ENCODE data around the gene RAPGEF5.

Gene RAPGEF5

DNA sequence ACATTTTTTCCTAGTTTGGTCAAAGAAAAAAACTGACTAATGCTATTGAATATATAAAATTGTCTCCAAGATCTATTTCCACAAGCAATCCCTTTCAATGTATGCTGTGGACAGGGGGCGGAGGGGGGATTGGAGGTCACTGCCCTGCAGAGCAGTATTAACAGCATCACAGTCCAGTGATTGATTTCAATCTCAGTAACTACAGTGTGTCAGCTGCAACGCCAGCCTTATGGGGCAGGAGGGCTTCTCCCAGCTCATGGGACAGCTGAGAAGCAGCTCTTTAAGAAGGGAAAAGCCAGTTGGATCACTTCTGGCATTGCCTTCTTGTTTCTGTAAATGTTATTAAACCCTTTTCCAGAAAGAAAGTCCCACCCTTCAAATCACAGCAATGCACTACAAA is 65.0 kb downstream of the RAPGEF5 start:
- no peak for TF ChIP-seq ZNF274 (IDR thresholded peaks at IDR 0.05; ENCODE audit: low read depth, low read length)
- H3K4me3 ChIP-seq (ENCODE audit: low read length): no peak overlapping the region

DNA sequence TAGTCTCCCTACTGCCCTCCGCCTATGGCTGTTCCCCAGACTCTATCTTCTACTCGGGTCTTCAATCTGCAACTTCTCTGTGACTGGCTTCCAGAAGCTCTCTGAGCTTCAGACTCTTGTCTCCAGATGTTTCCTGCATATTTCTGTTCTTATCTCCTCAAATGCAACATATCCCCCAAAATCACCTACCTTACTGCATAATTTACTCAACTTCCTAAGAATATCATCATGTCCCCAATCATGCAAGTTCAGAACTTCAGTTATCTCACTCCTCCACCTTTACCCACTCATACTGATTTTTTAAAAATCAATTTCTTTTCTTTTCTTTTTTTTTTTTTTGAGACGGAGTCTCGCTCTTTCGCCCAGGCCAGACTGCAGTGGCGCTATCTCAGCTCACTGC is 68.8 kb downstream of the RAPGEF5 start:
- TF ChIP-seq ZNF274 (IDR thresholded peaks at IDR 0.05; ENCODE audit: low read depth, low read length): no peak
- H3K4me3 ChIP-seq (ENCODE audit: low read length): no peak overlapping the region

DNA sequence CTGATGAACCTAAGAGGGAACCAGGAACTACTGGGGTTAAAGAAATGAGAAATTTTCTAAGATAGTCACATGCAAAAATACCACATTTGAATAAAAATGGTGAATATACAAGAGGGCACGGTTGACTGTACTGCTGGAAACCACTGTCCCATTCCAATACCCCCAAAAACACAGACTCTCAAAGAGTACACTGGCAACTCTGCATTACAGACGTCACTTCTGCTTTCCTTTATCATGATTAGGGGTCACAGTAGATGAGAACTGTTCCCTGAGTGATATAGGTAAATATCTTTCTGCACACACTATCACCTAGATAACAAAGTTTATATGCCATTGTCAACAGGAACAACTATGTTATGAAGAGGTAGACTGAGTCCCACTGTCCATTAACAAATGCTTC is 69.5 kb downstream of the RAPGEF5 start:
- H3K4me3 ChIP-seq (ENCODE audit: low read length): no peak overlapping the region
- TF ChIP-seq ZNF274 (IDR thresholded peaks at IDR 0.05; ENCODE audit: low read depth, low read length): no peak

DNA sequence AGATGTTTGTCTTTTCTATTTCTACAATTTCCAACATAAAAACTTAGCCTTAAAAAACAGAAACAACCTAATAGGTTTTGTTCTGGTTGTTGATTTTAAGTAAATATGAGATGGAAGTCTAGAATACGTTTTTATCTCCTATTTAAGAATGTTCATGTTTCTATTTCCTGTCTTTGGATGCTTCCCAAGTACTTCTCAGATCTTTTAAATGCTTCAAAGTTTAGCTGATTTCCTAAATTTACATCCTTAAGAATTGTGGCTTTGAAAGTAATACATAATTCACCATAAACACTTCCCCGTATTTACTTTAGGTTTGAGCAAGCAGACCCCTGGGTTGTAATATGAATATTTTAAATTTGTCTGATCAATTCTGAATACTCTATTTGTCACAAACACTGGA is 70.5 kb downstream of the RAPGEF5 start:
- TF ChIP-seq ZNF274 (IDR thresholded peaks at IDR 0.05; ENCODE audit: low read depth, low read length): no peak
- H3K4me3 ChIP-seq (ENCODE audit: low read length): no peak overlapping the region

DNA sequence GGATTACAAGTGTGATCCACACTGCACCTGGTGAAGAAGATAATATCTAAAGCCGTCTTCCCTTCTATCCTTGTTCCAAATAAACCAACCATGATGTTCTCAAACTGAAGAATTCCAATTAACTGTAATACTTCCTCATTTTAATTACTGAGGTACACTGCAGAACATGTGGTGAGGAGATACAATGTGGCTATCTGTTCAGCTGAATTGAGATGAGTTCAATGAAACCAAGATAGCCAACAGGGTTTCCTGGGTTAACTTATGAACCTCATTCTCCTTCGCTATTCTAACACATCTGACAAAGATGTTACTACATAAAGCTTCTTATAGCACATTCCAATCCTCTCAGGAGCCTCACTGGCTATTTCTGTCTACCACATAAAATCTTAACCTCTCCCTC is 75.5 kb downstream of the RAPGEF5 start:
- TF ChIP-seq ZNF274 (IDR thresholded peaks at IDR 0.05; ENCODE audit: low read depth, low read length): no peak
- no peak overlapping the region for H3K4me3 ChIP-seq (ENCODE audit: low read length)

DNA sequence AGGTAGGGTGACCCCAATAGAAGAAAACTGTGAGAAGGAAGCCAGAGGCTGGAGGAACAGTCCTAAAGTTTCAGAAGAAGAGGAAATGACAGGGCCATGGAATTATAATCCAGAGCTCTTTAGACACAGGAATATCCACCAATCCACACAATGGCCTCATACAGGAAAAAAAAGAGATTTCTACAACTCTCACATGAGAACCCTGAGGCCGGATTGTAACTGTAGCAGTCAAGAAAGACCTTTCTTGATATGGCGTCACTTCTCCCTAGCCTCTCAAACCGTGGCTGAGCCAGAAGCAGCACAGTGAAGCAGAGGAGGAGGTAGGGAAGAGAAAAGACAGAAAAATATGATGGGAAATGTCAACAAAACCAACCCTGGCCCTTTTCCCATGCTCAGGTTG is 76.9 kb downstream of the RAPGEF5 start:
- TF ChIP-seq ZNF274 (IDR thresholded peaks at IDR 0.05; ENCODE audit: low read depth, low read length): no peak

DNA sequence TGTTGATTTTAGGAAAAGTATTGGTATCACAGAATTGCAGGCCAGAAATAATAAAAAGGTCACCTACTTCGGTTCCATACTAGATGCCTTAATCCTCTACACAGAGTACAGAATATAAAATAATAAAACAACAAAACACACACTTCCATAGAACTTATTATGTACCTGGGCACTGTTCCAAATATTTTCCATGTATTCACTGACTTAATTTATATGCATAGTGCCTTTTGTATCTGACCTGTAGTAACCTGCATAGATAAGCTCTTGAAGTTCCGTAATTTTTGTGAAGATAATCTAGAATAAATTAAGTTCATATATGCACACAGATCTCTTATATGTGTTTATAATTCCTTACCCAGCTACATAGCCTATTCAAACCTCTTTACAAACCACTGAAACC is 78.3 kb downstream of the RAPGEF5 start:
- TF ChIP-seq ZNF274 (IDR thresholded peaks at IDR 0.05; ENCODE audit: low read depth, low read length): no peak
- no peak overlapping the region for H3K4me3 ChIP-seq (ENCODE audit: low read length)

More for the DNA sequence above, 76.9 kb downstream of the RAPGEF5 start:
- no peak overlapping the region for H3K4me3 ChIP-seq (ENCODE audit: low read length)

DNA sequence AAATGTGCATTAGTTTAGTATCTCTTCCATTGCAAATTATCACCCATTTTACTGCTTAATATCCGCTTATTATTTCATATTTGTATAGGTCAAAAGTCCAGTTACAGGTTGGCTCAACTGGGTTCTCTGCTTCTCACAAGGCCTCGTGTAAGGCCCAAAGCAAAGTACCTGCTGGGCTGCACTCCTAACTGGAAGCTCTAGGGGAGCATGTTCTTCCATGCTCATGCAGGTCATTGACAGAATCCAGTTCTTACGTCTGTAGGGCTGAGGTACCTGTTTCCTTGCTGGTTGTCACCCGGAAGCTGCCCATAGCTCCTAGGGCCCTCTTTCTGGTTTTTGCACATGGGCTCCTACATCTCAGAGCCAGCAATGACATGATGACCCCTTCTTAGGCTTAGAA is 79.6 kb downstream of the RAPGEF5 start:
- no peak overlapping the region for H3K4me3 ChIP-seq (ENCODE audit: low read length)
- TF ChIP-seq ZNF274 (IDR thresholded peaks at IDR 0.05; ENCODE audit: low read depth, low read length): no peak

DNA sequence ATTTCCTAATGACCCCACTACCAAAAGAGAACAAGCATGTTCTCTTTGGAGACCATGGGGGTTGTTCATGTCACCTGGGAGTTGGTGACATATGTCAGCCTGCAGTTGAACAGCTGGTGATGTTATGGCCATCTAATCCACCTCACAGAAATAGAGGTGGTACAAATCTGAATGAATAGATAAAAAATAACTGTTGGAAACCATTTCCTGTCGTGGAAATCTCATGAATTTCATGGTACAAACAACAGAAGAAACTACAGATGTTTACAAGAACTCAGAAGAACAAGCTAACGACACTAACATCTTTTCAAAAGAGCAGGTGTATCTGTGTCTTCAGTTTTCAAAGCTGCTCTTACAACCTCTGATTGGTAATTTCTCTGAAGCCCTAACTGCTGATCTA is 81.3 kb downstream of the RAPGEF5 start:
- H3K4me3 ChIP-seq (ENCODE audit: low read length): no peak overlapping the region
- TF ChIP-seq ZNF274 (IDR thresholded peaks at IDR 0.05; ENCODE audit: low read depth, low read length): no peak

DNA sequence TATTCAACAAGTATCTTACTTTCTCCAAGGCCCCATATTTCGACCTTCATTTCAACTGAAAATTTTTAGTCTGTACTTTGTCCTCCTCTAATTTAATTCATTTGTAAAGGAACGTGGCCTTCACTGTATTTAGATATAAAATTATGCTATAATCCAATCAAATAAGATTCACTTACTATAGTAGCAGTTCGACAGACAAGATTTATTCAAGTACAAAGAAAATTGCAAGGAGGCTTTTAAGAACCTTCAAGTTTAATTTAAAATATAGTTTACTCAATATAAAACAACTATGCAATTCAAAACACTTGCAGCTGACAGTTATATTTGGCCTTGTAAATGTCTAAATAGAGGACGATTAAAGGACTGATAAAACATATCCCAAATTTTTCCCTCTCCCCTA is 85.6 kb downstream of the RAPGEF5 start:
- TF ChIP-seq ZNF274 (IDR thresholded peaks at IDR 0.05; ENCODE audit: low read depth, low read length): no peak
- no peak overlapping the region for H3K4me3 ChIP-seq (ENCODE audit: low read length)

DNA sequence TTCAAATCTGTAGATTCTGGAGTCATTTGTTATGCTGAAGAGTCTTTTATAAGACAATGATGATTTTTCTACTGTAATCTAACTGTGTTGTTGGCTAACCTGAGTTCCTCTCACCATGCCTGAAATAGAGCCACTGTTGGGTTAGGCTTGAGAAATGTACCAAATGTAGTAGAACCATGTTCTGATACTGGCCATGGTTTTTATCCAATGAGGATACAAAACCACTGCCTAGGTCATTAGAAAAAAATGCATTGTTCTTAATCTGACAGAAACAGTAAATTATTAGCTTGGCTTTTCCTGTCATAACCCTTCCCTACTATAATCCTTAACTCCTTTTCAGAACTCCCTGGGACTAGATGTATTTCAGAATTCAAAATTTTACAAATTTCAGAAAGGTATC is 86.6 kb downstream of the RAPGEF5 start:
- H3K4me3 ChIP-seq (ENCODE audit: low read length): no peak overlapping the region
- TF ChIP-seq ZNF274 (IDR thresholded peaks at IDR 0.05; ENCODE audit: low read depth, low read length): no peak

DNA sequence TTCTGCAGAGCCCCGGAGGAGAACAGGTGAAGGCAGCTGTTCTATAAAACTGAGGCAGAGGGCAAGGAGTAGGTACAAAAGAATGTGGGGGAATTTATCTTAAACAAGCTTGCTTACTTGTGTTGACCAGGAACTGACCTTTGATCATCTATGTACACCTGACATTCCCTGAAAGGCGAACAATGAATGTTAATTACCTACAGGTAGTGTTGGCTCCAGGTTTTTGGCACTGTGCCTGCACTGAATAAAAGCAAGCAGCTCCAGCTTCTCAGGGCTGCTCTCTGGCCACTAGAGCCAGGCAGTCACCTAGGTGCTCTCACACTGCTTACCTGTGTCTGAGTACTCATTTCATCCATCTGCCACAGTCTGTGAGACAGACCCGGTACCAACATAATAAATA is 87.0 kb downstream of the RAPGEF5 start:
- TF ChIP-seq ZNF274 (IDR thresholded peaks at IDR 0.05; ENCODE audit: low read depth, low read length): no peak
- no peak overlapping the region for H3K4me3 ChIP-seq (ENCODE audit: low read length)

DNA sequence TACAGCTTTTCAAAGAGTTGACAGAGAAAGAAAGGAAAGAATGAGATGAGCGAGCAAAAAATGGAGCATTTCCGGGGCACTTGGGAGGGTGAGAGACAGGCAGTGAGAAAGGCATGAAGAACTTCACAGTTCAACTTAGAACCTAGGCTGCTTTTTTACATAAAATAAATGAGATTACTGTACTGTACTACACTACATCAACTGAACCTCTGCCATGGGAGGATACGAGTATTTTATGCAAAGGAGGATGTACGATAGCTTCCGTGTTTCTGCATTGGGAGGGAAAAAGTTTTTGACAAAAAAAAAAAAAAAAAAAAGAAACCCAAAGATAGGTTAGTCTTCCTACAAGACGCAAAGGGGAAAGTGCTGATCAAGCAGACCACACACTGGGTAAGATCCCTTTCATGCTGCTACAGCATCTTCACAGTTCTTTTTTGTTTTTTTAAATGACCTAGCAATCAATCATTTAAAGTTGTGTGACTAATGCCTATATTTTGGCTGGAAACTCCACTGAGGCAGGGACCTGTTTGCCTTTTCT is 88.0 kb downstream of the RAPGEF5 start:
- no peak for TF ChIP-seq ZNF274 (IDR thresholded peaks at IDR 0.05; ENCODE audit: low read depth, low read length)
- no peak overlapping the region for H3K4me3 ChIP-seq (ENCODE audit: low read length)

DNA sequence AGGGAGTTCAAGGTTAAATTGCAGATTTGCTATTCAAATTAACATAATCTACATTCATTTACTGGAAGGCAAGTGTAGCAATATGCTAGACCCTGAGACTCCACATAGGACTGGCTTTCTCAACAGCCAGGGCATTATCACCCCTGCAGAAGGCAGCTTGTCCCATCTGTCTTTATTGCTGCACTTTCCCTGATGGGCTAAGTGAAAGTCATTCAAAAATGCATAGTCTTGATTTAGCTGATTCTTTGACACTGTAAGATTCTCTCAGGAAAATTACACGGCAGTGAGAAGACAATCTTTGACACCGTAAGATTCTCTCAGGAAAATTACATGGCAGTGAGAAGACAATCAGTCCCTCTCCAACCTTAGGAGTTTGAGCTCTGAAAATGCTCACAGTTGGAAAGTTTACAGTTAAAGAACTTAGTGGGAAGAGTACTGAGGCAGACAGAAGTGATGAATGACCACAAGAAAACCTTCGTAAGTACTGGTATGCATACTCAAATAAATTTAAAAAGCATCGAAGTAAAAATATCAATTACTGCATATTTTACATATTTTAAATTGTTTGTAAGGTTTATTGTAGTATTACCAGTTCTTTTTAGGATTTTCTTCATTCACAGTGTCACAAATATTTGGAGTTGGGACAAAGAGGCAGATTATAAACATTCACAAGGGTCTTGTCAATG is 88.9 kb downstream of the RAPGEF5 start:
- no peak overlapping the region for H3K4me3 ChIP-seq (ENCODE audit: low read length)
- no peak for TF ChIP-seq ZNF274 (IDR thresholded peaks at IDR 0.05; ENCODE audit: low read depth, low read length)

DNA sequence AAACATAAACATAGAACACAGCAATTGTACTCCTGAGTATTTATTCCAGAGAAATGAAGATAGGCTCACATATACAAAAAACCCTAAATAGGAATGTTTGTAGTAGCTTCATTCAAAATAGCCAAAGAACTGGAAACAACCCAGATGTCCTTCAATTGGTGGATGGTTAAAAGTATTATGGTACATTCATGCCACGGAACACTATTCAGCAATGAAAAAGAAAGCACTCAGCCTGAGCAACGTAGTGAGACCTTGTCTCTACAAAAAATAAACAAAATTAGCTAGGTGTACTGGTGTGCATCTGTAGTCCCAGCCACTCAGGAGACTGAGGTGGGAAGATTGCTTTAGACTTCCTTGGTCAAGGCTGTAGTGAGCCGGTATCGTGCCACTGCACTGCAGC is 94.4 kb downstream of the RAPGEF5 start:
- H3K4me3 ChIP-seq (ENCODE audit: low read length): no peak overlapping the region
- no peak for TF ChIP-seq ZNF274 (IDR thresholded peaks at IDR 0.05; ENCODE audit: low read depth, low read length)

DNA sequence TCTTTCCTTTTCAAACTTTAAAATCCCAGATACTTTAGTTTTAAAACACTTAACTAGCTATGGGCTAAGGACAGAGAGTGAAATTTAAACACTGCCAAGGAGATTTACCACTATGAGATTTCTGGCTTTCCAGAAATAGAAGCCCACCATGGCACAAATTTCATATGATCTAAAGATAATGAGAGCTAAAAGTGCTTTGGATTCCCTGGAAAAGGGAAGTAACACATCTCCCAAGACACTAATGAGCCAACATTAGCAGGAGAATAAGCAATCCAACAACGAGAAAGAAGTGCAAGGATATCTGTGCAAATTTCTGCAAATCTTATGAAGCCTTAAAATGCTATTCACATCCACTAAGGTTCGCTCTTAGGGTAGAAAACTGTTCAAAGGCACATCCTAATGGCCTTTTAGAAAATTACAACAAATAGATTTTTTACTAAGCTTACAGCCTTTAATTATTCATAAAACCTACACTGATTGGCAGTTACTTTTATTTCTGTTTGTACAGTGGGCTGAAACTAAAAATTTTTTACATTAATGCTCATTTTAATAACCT is 100.3 kb downstream of the RAPGEF5 start:
- TF ChIP-seq ZNF274 (IDR thresholded peaks at IDR 0.05; ENCODE audit: low read depth, low read length): no peak
- H3K4me3 ChIP-seq (ENCODE audit: low read length): no peak overlapping the region

Measured in GM08714 (cell line).